DLD1 (cell line): ENCODE data around the gene ANKRD22.
"Not testable (repeated sequence)": the region's sequence is repeated elsewhere in the genome, so short reads cannot be mapped to it uniquely, and the experiment has no call there.

ENCODE experiments used
- in situ Hi-C: cut with HindIII; loops from 2 replicates; pipeline ENCODE4 v1.10.0; 2017; ENCODE audit warnings: low sequenced_read_pairs

The ANKRD22 gene

DNA sequence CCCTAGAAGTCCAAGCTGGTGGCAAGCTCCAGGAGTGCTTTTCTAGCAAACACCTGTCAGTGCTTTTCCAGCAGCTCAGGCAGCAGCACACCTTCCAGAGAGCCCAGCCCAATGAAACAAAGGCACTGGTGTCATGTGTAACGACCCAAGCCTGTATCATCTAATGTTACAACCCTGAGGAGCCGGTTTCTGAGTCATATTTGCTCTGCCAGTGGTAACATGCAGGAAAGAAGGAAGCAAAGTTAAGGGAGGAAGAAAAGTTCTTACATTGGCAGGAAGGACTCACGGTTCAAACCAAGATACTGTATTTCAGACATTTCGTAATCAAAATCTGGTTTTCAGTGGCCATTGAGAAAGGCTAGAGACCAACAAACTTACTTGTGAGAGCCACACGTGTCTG is at the start of gene ANKRD22:
Gene ANKRD22 (minus strand): TSS at position 139 of the 400 bp plus-strand sequence. CDS start 237 bp downstream, outside the sequence.
- in situ Hi-C loops, result no loop called here

DNA sequence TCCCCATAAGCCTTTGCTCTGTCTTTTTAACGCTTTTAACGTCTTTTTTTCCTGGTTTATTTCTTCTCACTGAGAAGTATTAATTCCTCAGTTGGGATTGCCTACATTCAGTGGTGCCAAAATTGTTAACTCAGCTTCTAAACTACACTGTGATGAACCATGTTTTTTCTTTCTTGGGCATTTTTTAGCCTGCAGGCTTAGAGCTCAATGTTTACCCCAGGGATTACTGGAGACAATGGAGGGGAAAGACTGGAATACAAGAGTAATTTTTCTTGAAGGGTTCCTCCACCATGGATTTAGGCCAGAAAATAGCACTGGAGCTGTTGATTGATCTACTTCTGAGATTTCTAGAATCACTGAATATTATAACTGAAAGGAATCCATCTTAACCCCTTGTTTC is 48.2 kb upstream of the ANKRD22 start:
- in situ Hi-C loops, result no loop called here

DNA sequence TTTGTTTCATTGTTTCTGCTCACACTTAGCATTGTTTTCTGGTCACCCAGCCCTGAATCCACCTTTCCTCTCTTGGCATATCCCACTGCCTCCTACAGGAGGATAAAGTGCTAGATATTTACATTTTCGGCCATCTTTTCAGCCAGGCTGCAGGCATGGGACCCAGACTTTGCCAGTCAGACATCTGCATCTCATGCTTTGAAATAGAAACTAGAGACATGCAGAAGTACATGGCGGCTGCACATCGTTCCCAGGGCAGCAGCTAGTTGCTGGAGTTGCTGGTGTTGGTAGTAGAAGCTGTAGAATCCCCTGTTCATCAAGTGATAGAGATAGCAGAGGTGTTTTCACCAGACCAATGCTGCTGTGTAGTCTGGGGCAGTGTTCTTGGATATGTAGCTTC is 47.1 kb upstream of the ANKRD22 start:
- in situ Hi-C loops, result no loop called here

DNA sequence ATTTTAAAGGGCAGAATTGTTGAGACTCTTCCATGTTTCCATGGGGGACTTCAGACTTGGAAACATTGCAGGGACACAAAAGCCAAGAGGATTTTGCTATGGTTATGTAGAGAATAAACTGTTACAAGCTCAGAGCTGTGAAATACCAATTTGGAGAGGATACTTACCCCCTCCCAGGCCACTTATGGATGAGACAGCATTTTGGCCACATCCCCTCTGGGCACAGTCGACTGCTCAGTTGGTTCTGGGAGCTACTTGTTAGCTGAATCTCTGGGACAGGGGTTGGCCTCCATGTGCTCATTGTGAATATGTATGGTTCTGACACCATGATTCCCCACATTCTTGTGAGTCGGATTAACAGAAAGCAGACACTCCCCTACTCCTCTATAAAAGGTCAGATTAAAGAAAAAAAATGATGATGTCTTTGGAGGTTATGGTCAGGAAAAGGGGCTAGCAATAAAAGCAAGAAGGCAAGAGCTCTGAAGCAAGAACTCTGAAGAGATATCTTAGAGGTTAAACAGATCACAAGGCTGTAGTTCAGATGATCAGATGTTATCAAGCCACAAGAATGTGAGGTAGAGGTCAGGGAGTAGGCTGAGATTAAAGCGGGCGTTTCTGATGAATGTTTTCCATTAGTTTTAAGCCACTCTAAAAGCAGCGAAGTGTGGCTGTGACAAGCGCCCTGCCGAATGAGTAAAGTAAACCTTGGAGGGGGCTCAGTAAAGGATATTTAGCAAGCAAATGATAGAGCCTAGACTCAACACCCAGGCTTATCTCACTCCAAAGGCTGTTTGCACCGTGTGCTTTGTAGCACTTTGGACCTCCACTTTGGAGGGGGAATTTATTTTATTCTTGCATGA is 45.6 kb upstream of the ANKRD22 start:
- in situ Hi-C loops, result no loop called here

DNA sequence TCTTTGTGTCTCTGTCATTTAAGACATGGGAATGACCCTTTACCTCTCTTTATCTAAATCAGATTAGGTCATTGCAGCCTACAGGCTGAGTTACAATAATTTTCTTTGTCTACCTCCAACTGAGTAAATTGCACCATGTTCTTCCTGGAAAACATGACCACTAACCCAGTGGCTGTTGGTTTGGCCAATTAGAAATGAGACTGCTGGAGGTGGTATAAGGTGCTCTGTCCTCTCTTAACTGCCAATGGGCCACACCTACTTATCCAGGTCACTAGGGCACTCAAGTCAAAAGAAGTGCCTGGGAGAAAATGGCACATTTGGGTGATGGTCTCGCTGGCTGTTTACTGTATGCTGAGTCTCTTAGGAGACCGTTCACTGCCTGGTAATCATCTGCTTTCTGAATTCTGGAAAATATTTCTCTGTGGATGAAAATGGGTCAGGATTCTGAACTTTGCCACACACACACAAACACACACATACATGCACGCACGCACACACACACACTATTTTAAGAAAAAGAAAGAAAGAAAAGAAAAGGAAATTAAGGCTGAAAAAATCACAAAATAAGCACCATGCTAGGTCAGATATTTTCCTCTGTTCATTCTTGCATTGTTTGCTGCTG is 44.8 kb upstream of the ANKRD22 start:
- in situ Hi-C loops, result no loop called here

DNA sequence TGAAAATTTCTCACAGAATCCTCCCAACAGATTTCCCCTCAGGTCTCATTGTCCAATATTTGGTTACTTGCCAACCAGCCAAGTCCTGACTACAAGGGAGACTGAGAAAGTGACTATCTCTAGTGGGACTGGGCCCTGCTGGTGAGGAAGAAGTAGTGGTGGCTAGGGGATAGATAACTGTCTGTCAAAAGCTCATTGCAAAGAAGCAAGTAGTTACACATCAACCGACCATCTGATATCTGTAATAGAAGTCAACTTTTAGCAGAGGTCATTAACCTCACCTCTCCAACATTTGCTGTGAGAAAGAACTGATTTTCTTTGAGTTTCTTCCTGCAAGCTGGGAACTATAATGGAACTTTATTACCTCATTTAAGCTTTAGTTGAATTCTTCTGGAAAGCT is 43.6 kb upstream of the ANKRD22 start:
- in situ Hi-C loops, result no loop called here

DNA sequence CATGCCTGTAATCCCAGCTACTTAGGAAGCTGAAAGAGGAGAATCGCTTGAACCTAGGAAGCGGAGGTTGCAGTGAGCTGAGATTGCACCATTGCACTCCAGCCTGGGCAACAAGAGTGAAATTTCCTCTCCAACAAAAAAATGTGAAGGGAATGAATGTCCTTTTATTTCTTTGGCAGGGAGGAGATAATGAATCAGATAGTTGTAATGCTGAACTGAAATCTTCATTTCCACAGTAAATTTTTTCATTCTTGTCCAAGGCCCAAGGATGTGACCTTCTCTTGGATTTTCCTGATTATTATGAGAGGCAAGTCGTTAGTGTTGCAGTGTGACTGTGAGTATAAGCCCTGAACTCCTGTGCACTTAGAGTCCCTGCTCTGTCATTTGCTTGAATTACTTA is 42.0 kb upstream of the ANKRD22 start:
- in situ Hi-C loops, result no loop called here

DNA sequence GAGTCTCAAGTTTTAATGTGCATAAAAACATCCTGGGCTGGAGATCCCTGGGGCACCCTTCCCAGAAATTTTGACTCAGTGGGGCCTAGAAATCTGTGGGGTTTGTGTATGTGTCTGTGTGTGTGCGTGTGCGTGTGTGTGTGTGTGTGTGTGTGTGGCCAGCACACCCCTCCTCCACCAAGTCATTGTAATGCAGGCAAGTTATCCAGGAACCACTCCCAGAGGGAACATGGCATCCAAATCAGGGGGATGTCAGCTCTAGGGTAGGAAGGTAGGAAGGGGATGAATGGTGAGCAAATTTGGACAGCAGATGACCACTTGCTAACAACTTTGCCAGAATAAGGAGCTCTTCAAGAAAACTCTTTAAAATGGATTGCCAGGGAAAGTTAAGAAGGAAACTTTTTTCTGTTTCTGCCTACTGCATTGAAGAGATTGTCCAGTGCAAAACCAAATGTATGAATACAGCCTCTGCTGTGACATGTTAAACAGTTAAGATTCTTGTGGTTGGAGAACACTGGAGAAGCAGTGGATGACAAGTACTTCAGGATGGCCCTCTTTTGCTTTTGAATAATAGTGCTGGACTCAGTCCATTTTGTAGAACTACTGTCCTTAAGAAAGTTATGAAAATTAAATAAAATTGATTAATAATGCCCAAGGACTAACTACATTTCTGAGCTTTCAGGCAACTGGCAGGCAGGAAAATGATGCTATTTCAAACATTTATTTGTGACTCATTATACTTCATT is 40.8 kb upstream of the ANKRD22 start:
- in situ Hi-C loops, result no loop called here

DNA sequence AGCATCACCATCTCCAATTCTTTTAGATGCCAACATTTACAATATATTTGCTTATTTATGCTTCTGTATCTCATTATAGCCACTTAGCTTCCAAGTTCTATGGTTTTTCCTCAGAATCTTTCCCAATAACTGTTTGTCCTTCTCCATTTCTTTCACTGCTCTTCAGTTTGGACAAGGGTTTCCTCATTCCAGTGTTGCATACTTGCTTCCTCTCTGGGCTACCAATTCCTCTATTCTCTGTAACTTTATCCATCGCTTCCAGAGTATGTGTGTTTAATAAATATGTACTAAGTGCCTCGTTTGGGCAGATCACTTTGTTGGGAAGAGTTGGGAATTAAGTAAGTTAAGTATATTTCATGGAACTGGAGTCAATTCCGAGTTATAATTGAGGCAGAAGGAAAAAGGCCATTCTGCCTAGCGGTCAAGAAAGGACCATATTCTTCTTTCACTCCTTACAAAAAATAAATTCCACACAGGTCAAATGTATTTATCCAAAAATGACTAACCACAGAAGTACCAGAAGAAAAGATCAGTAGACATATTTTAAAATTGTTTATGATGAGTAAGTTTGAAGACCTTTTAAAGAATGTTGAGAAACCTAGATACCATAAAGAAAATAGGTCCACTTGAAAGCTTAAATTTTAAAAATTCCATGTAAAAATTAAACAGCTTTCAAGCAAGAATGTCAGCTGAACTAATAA is 39.2 kb upstream of the ANKRD22 start:
- in situ Hi-C loops, result no loop called here

DNA sequence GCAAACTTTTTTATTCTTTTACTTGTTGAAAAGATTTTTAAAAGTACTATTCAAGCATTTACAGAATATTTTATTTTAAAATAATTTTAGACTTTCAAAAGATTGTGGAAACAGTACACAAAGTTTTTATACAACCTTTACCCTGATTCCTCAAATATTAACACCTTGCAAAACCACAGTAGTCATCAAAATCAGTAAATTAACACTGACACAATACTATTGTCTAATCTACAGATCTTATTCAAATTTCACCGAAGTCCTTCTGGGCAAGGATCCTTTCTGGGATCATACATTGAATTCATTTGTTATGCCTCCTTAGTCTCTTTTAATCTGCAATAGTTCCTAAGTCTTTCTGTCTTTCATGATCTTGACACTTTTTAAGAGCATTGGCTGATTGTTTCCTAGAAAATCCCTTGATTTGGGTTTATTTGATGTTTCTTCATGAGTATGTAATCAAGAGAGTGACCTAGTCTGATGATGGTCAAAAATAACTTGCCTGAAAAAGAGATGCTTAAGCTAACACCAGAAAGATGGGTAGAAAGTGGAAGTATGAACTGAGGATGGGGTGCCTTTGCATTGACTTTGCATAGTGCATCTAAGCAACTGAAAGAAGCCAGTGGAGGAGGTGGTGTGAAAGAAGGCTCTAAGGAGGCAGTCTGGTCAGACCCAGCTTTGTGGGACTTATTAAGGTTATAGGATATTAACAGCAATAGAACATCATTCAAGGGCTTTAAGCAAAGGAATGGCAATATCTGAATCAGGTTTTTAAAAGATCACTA is 38.1 kb upstream of the ANKRD22 start:
- in situ Hi-C loops, result no loop called here

DNA sequence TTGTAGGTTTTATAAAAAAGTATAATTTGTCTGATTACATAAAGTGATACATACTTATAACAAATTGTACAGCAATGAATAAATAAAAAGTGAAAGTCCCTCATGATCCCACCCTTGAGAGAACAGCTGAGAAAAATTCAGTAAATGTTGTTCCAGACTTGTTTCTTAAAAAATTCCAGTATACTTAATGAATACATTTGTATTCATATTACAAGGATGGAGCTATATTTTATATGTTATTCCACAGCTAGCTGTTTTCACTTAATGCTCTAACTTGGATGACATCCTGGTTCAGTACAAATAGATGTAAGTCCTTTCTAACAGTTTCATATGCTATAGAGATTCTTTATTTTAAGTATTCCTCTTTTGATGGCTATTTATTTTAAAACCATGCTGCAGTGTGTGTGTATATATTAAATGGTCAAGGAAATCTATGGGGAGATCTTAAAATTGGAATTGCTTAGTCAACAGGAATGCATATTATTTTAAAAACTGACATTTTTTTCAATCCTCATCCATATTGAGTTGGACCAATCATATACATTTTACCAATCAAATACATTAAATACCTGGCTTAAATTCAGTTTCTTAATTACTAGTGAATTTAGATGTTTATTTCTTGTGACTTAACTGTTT is 37.3 kb upstream of the ANKRD22 start:
- in situ Hi-C loops, result no loop called here

DNA sequence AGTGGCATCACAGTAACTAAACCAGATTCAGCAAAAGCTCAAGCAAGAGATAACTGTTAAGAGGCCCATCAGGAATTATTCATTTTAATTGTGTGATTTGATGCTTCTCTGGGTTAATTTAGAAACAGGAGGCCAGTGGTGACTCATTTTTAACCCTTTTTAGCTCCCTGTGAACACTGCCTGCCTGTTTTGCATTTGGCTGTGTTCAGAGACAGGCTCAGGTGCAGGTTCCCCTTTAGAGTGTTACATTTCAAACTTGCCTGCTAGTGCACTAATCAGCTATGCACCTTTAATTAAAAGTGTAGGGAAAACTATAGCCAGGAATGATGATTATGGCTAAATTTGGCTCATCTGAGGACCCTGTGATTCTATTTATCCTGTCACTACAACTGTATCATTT is 34.9 kb upstream of the ANKRD22 start:
- in situ Hi-C loops, result no loop called here

DNA sequence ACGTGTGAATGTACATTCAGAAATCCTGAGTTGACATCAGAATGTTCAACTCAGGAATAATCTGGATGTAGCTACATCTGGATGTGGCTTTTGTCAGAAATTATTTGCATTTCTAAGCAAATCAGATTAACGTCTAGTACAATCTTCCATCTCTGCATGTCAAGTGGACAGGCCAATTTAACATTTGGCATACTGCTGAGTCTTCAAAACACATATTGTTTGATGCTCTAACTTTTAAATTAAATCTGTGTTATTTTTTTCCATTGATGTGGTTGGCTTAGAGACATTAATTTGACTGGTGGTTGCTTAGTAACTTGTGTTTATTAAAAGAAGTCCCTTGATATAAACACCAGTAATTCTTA is 31.8 kb upstream of the ANKRD22 start:
- in situ Hi-C loops, result no loop called here

DNA sequence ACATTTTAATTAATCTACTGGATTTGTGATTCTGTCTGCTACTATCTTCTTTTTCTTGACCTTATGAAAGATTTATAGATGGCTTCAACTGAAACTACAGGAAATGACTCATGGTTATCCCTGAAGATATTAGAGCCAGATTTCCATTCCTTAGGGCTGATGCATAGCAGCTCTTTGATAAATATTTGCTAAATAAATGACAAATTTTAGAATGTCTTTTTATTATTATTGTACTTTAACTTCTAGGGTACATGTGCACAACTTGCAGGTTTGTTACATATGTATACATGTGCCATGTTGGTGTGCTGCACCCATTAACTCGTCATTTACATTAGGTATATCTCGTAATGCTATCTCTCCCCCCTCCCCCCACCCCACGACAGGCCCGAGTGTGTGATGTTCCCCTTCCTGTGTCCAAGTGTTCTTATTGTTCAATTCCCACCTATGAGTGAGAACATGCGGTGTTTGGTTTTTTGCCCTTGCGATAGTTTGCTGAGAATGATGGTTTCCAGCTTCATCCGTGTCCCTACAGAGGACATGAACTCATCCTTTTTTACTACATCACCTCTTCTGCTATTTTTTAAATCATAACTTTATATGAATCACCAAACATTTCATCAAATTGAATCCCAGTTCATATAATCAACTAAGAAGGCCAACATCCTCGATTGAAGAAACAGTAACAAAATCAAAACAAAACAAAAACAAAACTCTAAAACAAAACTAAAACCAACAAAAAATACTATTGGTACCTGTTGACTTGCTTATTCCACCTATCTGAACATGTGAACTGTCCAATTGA is 31.2 kb upstream of the ANKRD22 start:
- in situ Hi-C loops, result not testable (repeated sequence)

DNA sequence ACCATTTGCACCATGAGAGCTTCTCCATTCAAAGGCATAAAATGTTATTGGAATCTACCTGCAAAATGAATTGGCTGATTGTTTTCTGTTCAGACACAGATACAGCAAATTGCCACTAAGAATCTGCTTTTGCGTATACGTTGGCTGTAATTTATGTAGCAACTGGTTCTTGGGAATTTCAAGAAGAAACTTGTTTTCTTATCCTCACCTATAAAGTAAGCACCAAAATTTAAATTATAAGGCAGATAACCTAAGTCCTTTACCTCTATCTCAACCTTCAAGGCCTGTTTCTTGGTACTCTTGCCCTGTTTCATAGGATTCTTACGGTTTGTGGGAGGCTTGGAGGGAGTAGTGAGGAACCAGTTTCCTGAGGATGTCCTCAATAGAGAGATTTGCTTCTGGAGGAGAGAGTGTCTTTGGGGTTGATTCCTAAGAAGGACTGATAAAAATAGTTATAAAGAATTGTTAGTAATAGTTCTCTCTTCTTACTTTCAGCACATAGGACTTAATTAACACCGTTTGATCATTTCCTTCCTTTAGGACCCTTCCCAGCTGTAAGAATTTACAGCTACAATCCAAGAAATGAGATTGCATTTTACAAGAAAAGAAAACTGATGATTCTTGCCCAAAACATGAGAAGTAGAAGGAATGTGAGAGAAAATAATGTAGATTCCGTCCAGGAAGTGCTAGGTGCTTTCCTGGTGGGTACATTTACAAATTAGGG is 30.4 kb upstream of the ANKRD22 start:
- in situ Hi-C loops, result no loop called here

DNA sequence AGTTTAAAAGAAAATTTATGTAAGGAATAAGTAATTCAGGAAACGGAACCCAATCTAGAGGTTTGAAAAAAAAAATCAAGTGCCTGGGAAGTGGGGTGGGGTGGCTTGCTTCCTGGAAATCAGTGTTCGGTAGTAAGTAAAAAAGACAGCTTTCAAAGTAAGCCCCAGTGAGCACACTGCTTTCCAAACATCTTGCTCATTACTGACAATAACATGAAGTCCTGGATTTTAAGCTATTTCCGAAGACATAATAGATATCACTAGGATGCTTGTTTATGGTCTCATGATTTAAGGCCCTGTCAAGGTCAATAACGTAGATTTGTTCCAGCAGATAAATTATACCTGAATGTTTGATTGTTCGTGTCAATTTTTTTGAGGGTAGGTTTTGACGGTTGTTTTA is 29.7 kb upstream of the ANKRD22 start:
- in situ Hi-C loops, result no loop called here

DNA sequence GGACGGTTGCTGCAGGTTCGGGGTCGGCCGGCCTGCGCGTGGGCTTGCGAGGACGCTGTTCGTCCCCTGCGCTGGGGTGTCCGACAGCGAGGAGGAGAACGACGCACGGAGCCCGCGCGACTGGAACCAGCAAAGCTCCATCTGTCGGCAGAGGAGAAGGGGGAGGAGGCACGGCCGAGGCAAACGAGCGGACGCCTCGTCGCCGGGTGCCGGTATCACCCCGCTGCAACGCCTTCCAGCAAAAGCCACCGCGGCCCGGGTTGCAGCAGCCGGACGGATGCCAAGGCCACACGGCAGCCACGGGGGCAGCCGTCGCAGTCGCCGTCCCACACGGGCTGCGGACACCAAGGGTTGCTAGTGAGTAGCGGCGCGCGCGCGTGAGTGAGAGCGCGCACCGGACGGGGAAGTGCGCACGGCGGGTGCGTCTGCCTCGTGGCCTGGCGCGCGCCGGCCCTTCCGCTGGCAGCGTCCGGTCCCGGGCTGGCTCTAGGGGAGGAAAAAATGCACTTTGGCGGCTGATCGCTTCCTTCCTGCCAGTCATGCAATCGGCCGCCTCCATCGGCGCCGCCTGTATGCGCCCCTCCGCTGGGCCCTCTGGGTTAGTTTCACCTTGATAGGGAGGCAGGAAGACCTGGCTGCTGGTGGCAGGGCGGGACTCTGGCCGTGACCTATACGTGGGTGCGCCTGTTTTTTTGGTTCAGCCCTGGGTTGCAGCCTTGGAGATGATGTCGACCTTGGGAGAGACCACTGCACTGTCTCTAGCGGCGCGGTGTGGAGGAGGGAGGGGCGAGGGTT is 28.8 kb upstream of the ANKRD22 start:
- in situ Hi-C loops, result no loop called here
